NCI-H748 (cell line): ENCODE results near the gene CHST9.

Experiments
- DNase-seq: peaks from one replicate; lab custom pipeline; 2025; ENCODE audit not compliant: unreplicated experiment; lab: John Stamatoyannopoulos, UW

CHST9 gene

DNA sequence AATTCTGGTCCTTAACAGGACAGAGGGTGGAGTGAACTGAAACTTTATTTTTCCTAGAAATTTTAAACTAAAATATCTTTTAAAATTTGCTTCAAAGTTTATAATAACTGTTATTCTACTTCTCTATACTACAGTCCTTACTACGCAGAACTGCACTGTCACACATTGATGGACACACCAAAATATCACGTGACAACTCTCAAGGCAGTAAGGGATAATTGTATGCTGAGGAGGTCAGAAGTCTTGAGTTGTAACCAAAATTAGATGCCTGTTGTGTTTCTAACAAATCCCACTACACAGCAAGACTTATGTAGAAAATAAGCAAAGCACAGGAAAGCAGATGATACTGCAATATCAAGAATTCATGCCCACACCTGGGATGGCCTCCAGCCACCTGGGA, 76.3 kb downstream of the CHST9 start:
- DNase-seq, result no peak

DNA sequence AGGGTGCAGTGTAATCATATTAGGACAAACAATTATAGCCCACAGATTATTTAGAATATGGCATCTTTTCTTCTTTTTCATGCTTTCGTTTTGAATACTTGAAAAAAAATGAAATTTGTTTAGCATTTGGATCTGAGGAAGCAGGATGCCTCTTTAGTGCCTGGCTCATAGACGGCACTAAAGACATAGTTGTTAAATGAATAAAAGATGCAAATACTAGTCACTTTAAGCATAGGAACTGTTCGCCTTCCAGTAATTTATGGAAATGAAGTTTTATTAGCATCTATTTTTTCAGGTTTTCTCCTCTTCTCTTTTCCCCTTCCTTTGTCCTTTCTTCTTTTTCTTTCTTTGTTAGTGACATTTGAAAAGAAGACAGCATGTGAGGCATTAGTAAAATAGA, 80.4 kb downstream of the CHST9 start:
- DNase-seq, result no peak

DNA sequence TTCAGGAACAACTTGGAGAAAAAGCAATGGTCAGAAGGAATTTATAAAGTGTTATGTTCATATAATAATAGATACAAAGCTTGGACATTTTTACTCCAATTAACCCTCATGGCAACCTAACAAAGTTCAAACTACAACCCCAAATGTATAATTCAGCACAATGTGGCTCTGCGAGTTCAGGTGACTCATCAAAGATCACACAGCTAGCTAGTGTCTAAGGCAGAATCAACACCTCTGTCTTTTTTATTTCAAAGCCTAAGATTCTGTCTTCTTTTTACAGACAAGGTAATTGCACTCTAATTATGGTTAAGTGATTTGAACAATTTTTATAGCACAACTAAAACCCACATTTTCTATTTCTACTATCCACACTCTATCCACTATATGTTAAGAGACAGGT, 90.5 kb downstream of the CHST9 start:
- peak; percentile 84 for DNase-seq

DNA sequence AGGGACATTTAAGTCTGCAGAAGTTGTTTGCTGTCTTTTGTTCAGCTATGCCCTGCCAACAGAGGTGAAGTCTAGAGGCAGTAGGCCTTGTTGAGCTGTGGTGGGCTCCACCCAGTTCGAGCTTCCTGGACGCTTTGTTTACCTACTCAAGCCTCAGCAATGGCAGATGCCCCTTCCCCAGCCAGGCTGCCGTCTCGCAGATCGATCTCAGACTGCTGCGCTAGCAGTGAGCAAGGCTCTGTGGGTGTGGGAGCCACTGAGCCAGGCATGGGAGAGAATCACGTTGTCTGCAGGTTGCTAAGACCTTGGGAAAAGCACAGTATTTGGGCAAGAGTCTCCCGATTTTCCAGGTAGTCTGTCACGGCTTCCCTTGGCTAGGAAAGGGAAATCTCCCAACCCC, 91.8 kb downstream of the CHST9 start:
- DNase-seq, result peak; percentile 85

DNA sequence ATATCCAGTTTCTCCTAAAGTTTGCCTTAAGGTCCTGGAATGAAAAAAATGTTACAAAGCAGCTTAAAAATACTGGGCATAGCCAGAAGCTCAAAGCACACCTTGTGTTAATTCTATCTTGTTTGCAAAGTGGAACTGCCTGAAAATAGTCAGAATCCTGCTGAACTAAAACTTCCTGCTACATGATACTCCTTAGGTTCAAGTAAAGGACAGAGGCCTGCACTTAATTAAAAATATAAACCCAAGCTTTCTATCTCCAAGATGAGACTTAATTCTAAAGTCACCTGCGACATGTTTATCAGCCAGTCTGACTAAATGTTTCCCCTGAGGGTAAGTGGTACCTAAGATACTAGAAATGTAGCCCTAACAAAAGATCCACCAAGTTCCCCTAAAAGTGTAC, 103.4 kb downstream of the CHST9 start:
- DNase-seq, result no peak

DNA sequence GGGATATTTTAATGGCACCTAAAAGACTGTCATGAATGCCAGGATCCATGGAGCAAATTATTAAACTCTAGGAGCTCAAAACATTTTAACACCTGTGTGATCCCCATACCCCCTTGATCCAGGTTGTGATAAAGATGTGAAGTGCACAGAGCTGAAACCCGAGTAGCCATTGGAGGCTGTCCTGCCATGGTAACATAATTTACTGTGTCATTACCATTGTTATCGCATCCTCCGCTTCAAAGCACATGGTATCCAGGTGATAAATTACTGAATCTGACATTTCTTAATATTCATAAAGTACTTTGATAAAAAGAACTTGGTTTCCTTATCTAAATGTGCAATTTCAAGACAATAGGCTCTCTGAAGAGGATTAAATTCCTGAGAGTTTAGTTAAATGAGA, 109.3 kb downstream of the CHST9 start:
- DNase-seq, result peak; percentile 93

DNA sequence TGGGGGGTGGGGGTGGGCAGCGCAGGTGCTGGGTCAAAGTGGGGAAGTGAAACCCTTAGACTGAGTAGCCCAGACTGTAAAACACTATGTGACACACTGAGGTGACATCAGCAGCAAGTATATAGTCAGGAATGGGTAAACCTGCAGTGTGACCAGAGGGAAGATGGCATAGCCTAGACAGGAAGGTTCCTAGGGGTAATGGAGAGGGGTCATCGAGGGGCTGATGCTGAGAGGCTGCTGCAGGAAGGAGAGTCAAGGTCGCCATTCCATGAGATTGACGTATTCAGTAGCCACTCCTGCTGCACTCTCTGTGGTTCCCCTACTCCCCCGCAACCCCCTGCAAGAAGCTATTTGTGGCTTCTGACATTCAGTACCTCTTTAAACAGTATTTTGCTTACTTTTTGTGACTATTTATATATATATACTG, 111.7 kb downstream of the CHST9 start:
- no peak for DNase-seq

DNA sequence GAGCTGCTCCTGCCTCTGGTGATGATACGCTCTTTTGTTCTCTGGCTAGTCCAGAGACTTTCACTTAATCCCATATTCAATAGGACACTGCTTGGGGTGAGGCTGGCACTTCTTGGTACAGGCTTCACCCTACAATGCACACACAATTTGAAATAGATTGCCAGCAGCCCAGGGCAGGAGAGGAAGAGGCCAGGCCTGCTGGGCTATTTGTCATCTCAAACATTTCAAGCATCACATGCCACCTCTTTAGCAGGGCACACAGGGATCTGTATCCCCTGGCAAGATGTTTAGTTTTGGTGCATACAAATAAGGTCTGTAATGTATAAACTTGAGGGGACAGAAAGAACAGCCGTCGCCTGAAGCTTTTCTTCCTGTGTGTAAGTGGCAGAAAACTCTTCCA, 120.4 kb downstream of the CHST9 start:
- no peak for DNase-seq

DNA sequence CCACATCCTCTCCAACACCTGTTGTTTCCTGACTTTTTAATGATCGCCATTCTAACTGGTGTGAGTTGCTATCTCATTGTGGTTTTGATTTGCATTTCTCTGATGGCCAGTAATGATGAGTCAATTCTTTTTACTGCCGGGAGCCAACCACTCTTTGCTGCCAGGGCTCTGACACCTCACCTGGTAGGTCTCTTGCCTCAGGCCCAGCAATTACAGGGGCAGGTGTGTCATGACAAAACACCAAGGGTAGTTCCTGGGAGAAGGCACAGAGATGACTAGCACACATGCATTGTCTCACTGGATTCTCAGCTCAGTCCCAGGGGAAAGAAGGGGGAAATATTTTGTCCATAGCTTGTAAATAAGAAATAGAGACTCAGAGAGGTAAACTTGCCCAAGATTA, 122.3 kb downstream of the CHST9 start:
- peak; percentile 41 for DNase-seq

DNA sequence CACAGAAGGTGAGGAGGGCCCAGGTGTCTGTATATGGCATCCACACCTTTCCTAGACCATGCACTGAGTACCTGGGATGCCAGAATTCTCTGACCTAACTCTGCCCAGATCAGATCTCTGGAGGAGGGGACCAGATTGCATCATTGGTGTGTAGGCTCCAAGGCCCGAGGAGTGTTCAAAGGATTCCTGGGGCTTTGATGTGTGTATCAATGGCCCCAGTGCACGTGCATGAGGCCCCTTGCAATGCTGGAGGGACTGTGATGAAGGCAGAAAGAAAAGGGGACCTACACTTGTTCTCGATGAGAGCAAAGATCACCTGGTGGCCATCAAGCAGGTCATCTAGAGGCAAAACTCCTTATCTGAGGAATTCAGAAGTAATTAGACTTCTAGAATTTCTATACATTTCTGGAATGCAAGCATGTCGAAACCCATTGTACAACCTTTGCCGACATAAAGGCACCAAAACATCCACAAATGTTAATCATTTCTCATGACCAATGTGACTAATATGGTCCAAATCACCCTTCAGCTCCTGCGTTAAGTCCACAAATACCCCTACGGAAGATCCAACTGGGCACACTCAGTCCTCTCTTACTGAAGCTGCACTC, 123.5 kb downstream of the CHST9 start:
- no peak for DNase-seq

DNA sequence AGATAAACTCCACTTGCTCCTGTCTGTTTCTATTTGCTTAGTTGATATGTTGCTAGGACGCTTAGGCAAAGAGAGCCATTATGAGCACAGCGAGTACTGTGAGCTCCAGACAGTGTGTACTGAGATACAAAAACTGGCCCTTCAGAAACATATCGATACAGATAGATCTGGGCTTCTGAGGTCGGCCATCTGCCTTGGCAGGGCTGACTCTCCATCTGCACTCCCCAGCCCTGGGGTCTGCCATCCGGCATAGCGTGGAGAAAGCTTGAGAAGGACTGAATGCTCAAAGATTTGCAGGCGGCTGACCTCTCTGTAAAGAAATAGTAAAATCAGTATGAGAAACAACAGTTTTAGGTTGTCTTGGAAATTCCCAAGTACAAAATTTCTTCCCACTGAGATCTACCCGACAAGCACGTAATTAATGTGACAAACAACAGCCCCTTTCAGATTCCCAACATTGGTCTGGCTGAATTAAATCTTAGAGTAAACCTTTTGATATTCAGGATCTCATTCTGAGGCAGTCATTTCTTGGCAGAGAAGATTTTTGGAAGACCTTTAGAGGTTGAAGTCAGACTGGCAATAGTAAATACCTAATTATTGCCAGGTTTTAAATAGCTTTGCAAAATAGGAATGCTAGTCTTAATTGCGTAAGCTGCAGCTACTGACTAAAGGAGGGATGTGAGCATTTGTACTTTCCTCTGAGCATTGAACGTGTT, 127.4 kb downstream of the CHST9 start:
- DNase-seq, result peak; percentile 98

DNA sequence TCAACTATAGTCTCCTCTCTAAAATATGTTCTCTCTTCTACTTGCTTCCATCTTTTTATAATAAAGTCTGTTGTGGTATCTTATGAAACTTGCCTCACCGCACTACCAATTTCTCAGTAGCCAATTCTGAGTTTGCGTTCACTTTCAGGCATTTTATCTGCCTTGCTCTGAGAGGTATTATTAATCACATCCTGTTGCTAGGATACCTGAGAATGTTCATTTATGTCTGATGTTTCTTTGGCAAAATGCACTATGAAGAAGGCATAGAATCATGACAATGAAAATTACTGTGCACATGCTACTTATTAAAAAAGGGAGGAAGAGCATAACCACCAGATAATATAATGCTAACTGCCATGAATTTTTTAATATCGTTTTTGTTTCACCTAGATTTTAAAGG, 130.2 kb downstream of the CHST9 start:
- DNase-seq, result peak; percentile 10

DNA sequence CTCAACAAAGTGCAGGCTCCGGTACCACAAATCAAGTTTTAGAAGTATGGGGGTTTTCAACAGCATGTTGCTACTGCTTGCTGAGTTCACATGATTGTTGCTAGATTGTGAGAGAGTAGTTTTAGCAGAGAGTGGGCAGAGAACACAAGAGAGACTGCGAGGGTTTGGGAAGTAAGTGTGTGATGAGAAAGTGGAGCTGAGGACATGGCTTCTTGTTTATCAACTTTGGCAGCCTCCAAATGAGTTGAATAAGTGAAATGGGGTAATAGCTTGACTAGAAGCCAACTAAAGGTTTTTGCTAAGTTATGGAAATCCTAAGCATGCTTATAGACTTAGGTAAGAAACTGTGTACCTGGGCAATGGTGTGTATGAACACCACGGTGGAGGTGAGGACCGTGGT, 135.1 kb downstream of the CHST9 start:
- no peak for DNase-seq

DNA sequence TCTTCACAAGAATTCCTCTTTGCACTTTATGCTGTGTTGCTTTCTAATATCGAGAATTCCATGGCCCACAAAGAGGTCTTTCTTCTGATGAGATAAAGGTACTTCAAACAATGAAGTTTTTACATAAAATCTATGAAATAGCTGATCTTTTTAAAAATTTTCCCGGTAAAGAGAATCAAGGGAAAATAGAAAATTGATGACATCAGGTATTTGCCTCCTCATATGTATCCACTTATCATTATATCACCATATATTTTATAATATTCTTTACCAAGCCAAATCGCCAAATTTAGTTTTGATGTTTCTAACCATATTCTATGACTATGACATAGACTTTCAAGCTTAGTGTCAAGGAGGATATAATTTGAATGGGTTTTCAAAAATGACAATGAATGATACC, 139.8 kb downstream of the CHST9 start:
- DNase-seq, result no peak

DNA sequence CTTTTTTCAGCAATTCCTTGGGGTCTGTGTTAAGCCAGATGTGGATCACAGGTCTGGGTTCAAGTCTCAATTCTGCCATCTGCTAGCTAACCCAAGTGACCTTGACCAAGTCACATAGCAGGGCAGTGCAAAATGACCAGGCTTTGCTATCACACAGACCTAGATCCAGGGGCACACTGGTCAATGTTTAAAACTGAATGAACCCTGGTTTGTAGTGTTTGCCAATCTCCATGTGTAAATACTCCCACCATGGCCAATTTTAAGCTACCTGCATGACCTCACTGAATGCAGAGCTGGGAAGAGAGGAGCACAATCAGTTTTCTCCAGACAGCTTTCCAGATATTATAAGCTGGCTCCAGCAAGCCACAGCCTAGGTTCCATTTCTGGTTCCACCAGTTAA, 142.9 kb downstream of the CHST9 start:
- peak; percentile 50 for DNase-seq

DNA sequence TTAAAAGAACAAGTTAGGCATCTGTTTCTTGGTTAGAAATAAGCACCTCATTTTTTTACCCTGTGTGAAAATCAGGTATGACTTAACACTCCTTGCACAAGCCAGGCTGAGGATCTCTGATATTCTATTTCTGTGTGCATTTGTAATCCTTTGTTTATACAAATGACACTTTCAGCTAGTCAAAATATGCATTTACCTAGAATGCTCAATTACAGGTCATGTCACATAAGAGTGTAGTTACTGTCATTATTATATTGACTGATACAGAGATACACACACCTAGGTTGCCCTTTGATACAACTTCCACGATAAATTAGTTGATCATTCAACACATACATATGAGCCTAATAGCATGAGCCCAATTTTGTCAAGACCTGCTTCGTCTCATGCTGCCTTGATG, 144.3 kb downstream of the CHST9 start:
- peak; percentile 17 for DNase-seq

DNA sequence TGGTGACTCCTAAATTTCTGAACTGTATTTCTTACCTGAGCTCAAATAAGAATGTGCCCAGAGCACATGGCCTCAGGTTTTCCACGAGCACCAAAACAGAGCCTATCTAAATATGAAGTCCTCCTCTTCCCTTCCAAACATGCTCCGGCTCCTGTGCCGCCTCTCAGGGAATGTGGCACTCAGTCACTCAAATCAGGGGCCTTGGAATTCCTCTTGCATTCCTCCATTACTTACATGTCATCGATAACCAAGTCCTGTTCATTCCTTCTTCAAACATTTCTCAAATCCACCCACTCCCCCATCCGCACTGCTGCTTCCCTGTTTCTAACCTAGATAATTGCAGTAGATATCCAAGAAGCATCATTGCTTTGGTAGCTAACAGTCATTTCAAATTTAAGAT, 151.4 kb downstream of the CHST9 start:
- no peak for DNase-seq

DNA sequence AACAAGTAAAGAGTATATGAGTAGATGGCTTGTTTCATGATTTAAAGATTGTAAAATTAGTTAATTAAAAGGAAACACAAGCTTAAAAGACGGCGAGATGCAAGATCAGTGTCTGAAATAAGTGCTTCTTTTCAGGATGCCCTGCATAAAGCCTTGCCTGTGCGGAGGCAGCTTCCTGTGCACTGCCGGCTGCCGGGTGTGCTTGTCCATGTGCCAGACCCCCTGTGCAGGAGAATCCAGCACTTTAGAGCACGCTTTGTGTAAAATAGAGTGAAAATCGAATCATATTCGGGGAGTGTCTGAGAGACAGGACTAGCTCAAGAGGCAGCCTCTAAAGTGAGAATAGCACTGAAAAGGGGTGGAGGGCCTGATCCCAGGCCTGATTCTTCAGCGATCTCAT, 154.7 kb downstream of the CHST9 start:
- no peak for DNase-seq

DNA sequence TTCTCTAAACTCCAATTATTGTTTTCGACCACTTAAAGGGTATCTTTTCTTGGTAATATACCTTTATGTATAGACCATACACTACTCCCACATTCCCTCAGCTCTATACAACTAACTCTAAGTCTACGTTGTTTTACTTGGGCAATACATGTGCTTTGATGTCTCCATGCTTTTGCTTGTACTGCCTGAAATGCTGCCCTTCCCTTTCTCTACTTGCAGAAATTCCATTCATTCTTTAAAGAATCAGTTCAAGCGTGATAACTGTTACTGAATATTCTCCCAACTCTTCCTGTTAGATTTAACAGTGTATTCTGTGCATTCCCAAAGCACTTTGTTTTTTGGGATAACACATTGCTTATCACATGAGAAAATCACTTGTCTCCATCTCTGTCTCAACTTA, 162.6 kb downstream of the CHST9 start:
- DNase-seq, result no peak

DNA sequence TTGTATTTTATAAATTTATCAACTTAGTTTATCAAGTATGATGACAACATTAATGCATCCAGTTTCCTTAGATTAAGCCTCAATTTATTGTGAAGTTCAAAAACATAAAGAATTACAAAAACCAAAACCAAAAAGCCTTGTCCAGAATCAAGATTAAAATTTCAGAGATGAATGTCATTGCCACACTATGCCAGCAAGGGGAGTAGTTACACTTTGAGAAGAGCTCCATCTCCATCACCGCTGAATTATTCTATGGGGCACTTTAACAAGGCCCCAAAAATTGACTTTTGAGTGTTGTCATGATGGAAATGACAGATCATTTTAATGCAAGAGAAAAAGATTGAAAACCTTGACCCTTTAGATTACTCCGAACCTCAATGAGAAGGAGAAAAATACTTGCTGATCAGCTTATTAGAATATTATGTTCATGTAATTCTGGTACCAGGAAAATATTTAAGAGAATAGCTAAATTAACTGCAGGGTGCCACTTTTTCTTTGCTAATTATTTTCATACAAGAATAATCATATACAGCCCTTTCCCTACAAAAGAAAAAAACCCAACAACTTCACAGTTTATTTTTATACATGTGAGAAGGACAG, 167.1 kb downstream of the CHST9 start:
- peak; percentile 57 for DNase-seq

DNA sequence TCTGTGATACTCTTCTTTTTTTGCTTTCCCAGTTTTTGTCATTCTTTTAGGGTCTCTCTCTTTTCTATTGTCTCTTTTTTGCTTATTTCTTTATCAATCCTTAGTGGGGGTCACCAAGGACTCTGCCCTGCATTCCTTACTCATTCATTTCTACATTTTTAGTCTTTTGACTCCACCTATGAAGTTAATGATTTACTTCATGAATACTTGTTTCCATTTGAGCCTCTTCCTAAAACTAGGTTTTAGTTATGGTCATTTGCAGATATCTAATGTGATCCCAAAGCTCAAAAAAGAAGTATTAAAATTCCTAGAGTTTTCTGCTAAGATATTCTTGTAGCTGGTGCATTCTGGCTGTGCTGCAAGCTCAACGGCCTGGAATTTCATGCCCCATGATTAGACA, 170.3 kb downstream of the CHST9 start:
- DNase-seq, result no peak

DNA sequence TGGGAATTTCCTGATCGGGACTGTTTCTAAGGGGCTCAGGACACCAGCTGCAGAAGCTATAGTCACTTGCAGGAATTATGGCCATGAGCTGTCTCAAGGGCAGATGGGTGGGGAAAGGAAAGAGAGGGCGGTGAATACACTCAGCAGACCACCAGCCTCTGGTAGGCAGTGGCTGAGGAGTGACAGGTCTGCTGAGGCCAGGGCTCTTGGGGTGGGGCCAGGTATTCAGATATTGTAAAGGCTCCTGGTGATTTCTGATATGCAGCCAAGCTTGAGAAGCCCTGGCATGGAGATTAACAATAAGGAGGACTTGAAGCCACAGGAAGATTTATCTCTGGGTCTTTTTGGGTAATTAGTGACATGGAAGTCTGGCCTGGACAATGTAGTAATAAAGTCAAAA, 174.3 kb downstream of the CHST9 start:
- DNase-seq, result no peak

DNA sequence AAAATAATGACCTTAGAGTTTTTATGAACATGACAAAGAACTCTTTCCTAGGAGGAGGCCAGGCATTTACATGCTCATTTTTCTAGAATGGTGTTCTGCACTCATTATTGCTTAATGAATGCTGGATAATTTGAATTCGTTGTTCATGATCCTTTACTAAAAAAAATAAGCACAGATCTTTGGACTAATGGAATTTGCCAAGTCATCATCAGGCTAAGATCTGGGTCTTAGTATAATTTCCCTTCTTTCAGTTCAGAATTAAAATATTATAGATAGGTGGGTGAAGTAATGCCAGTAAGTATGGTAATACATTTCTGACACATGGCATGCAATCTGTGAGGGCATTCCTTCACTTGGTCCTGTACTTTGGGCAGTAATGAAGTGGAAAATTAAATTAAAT, 175.8 kb downstream of the CHST9 start:
- DNase-seq, result no peak
